Stimulated activated CD4-positive, alpha-beta T cell treated with anti-CD3 and anti-CD28 coated beads, Interleukin-1b, Interleukin-23, amount 100 ng/mL, for 4 hours (primary cell): ENCODE data around the gene SEMA5A.

Source experiments
- DNase-seq, 2 donors: peaks; one replicate each; pipeline ENCODE4 v3.0.0-alpha.2; 2020; ENCODE audit warnings: low read depth in 2 of 2

Gene SEMA5A

GRCh38 chr5:9013147-9013546, 532.7 kb downstream of the SEMA5A start:
- DNase-seq = no peak

DNA sequence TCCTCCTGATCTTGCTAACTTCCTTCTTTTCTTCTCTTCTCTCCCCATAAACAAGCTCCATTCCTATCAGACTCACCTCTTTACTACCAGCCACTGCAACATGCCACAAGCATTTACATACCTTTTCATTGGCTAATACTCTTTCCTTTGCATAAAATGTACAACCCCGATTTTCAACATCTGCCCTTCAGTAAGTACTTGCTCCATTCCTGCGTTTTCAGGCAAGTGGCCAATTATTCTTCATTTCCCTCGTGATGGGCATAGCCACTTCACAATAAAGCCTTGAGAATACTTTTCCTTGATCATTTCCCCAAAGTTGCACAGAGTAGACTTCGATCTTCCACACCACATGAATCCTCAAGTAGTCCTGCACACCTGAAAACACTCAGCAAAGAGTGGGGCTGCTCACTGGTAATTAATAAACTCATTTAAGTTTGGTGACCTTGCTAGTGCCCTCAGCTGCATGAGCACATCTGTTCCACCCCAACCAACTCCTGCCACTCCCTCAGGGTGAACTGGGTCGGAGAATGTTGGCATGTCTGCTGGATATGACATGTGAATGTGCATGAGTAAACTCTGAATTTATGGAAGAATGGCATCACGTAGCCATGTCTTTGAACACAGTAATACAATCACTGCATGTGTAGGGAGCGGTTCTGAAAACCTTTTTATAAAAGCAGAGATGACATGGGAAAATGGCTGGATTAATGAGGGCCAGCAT, 535.8 kb downstream of the SEMA5A start:
- no peak for DNase-seq

DNA sequence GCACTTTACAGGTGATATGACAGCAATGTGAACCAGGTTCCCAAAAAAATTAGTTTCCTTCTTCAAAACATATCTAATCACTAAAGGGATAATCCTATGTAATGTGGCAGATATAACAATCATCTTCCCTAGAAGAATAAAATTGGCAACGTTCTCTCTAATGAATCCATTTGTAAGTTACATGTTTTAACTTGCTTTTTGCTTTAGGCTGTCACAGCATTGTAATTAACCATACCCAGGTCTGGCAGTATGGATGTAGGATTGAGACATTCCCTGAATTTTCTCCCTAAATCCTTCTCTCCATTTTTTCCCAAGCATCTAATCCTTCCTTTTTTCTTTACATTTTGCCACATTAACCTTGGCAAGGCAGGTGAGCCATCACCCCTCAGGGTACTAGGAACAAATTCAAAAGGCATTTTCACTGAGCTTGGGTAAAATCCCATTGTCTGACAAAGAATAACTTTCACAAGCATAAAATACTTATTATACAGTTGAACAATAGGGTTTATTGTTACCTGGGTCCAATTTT, 548.3 kb downstream of the SEMA5A start:
- DNase-seq = no peak

GRCh38 chr5:8993031-8993430, 552.8 kb downstream of the SEMA5A start:
- DNase-seq = no peak
